H9 (cell line): ENCODE results near the gene CERS6. TPM values are rescaled to one million over a fixed set of nuclear protein-coding genes. Genes with fewer than 3 reads are reported as not detected.

Source experiments
- DNase-seq: peaks from one replicate; pipeline ENCODE4 v3.0.0-alpha.2; 2017
- H2AFZ ChIP-seq: one replicate; pipeline ENCODE4 v1.6.1; 2013; ENCODE audit warnings: mild to moderate bottlenecking, low read length, control low read depth, moderate library complexity
- H2AK5ac ChIP-seq: 2 replicates; pipeline ENCODE4 v1.6.1; 2013; ENCODE audit warnings: low read length, control low read depth, mixed read lengths; ENCODE audit not compliant: insufficient read length
- H2BK120ac ChIP-seq: one replicate; pipeline ENCODE4 v1.6.1; 2013; ENCODE audit warnings: low read depth, mild to moderate bottlenecking, low read length, control low read depth, inconsistent platforms; ENCODE audit not compliant: poor library complexity, severe bottlenecking
- H2BK12ac ChIP-seq: 2 replicates; pipeline ENCODE4 v1.6.1; 2013; ENCODE audit warnings: low read length, control low read depth, mixed read lengths, low read depth; ENCODE audit not compliant: insufficient read length
- H2BK15ac ChIP-seq: 2 replicates; pipeline ENCODE4 v1.6.1; 2013; ENCODE audit warnings: low read depth, low read length, control low read depth
- H2BK20ac ChIP-seq: one replicate; pipeline ENCODE4 v1.6.1; 2013; ENCODE audit warnings: low read depth, mild to moderate bottlenecking, low read length, control low read depth, inconsistent platforms; ENCODE audit not compliant: poor library complexity, severe bottlenecking
- H2BK5ac ChIP-seq: 2 replicates; pipeline ENCODE4 v1.6.1; 2013; ENCODE audit warnings: low read length, control low read depth, mixed read lengths; ENCODE audit not compliant: insufficient read length
- H3K14ac ChIP-seq: 2 replicates; pipeline ENCODE4 v1.6.1; 2013; ENCODE audit warnings: low read length, control low read depth; ENCODE audit not compliant: insufficient read depth
- H3K18ac ChIP-seq: 2 replicates; pipeline ENCODE4 v1.6.1; 2013; ENCODE audit warnings: low read depth, mild to moderate bottlenecking, mixed read lengths, low read length, control low read depth; ENCODE audit not compliant: insufficient read length
- H3K23ac ChIP-seq: 2 replicates; pipeline ENCODE4 v1.6.1; 2013; ENCODE audit warnings: low read length, control low read depth, mixed read lengths, low read depth; ENCODE audit not compliant: insufficient read length
- H3K23me2 ChIP-seq: 2 replicates; pipeline ENCODE4 v1.6.1; 2013; ENCODE audit warnings: low read depth, mild to moderate bottlenecking, mixed read lengths, low read length, control low read depth; ENCODE audit not compliant: insufficient read length, poor library complexity, severe bottlenecking
- H3K27ac ChIP-seq: 2 replicates; pipeline ENCODE4 v1.5.1; 2013; ENCODE audit warnings: low read length, control low read depth, mixed read lengths, low read depth; ENCODE audit not compliant: insufficient read length
- H3K27me3 ChIP-seq: 2 replicates; pipeline ENCODE4 v1.6.1; 2013; ENCODE audit warnings: low read length, control low read depth, inconsistent platforms; ENCODE audit not compliant: insufficient read depth
- H3K4ac ChIP-seq: 2 replicates; pipeline ENCODE4 v1.6.1; 2013; ENCODE audit warnings: low read depth, mild to moderate bottlenecking, control low read depth, inconsistent platforms, low read length, moderate library complexity
- H3K4me1 ChIP-seq: 2 replicates; pipeline ENCODE4 v1.6.1; 2013; ENCODE audit warnings: low read length, control low read depth, inconsistent platforms; ENCODE audit not compliant: insufficient read depth
- H3K4me2 ChIP-seq: 2 replicates; pipeline ENCODE4 v1.6.1; 2013; ENCODE audit warnings: low read length, control low read depth, mixed read lengths; ENCODE audit not compliant: insufficient read length, insufficient read depth
- H3K56ac ChIP-seq: 2 replicates; pipeline ENCODE4 v1.6.1; 2013; ENCODE audit warnings: low read depth, mild to moderate bottlenecking, mixed read lengths, low read length, control low read depth; ENCODE audit not compliant: insufficient read length
- H3K79me1 ChIP-seq: 2 replicates; pipeline ENCODE4 v1.6.1; 2013; ENCODE audit warnings: low read depth, mild to moderate bottlenecking, moderate library complexity, low read length, control low read depth, inconsistent platforms; ENCODE audit not compliant: insufficient read depth, poor library complexity, severe bottlenecking
- H3K79me2 ChIP-seq: 2 replicates; pipeline ENCODE4 v1.6.1; 2013; ENCODE audit warnings: low read length, control low read depth, inconsistent platforms; ENCODE audit not compliant: insufficient read depth
- H3K9ac ChIP-seq: 2 replicates; pipeline ENCODE4 v1.6.1; 2013; ENCODE audit warnings: low read length, control low read depth, mixed read lengths; ENCODE audit not compliant: insufficient read length; ENCODE audit errors: extremely low read depth
- H3K9me3 ChIP-seq: one replicate; pipeline ENCODE4 v1.6.1; 2013; ENCODE audit warnings: low read depth, low read length, inconsistent platforms; ENCODE audit not compliant: control insufficient read depth
- H3T11ph ChIP-seq: one replicate; pipeline ENCODE4 v1.6.1; 2013; ENCODE audit warnings: mild to moderate bottlenecking, low read length, control low read depth, inconsistent platforms
- H4K20me1 ChIP-seq: one replicate; pipeline ENCODE4 v1.6.1; 2013; ENCODE audit not compliant: control insufficient read depth, insufficient read length, insufficient read depth
- H4K5ac ChIP-seq: 2 replicates; pipeline ENCODE4 v1.6.1; 2013; ENCODE audit warnings: low read depth, mild to moderate bottlenecking, mixed read lengths, low read length, control low read depth; ENCODE audit not compliant: insufficient read length
- H4K8ac ChIP-seq: replicated peaks from 2 replicates; pipeline ENCODE4 v1.6.1; 2013; ENCODE audit warnings: low read length, control low read depth, mixed read lengths, low read depth; ENCODE audit not compliant: insufficient read length
- H4K91ac ChIP-seq: 2 replicates; pipeline ENCODE4 v1.6.1; 2013; ENCODE audit warnings: low read depth, mild to moderate bottlenecking, moderate library complexity, mixed read lengths, low read length, control low read depth; ENCODE audit not compliant: insufficient read length
- H3K27ac Mint-ChIP-seq, 3 experiments: 2 replicates in 2 of 3; 3 replicates in 1 of 3; pipeline ENCODE4 v1.8.0; 2020 to 2021; ENCODE audit warnings: mixed read lengths in 3 of 3, mild to moderate bottlenecking in 1 of 3, moderate library complexity in 1 of 3
- H3K27me3 Mint-ChIP-seq: 2 replicates; pipeline ENCODE4 v1.8.0; 2021; ENCODE audit warnings: low read depth, mild to moderate bottlenecking, moderate library complexity, mixed read lengths
- H3K36me3 Mint-ChIP-seq, 3 experiments: 2 replicates in 2 of 3; 3 replicates in 1 of 3; pipeline ENCODE4 v1.8.0; 2020 to 2021; ENCODE audit warnings: low read depth in 3 of 3, mixed read lengths in 3 of 3; ENCODE audit not compliant: insufficient read depth in 1 of 3
- H3K4me1 Mint-ChIP-seq, 2 experiments: 2 replicates each; pipeline ENCODE4 v1.8.0; 2020; ENCODE audit warnings: mixed read lengths in 2 of 2
- H3K4me3 Mint-ChIP-seq, 2 experiments: 2 replicates in 1 of 2; 3 replicates in 1 of 2; pipeline ENCODE4 v1.8.0; 2020 to 2021; ENCODE audit warnings: mild to moderate bottlenecking in 2 of 2, mixed read lengths in 2 of 2, moderate library complexity in 1 of 2
- H3K9me3 Mint-ChIP-seq, 2 experiments: 2 replicates in 1 of 2; 3 replicates in 1 of 2; pipeline ENCODE4 v1.8.0; 2020; ENCODE audit warnings: mild to moderate bottlenecking in 2 of 2, mixed read lengths in 2 of 2, moderate library complexity in 1 of 2
- WGBS: extraction: QIAGEN DNeasy Blood & Tissue Kit; methylation state at CpG from one replicate; pipeline ENCODE4 v1.1.7; 2013; ENCODE audit warnings: missing lambda C conversion rate, low lambda C conversion rate, mixed read lengths; ENCODE audit not compliant: insufficient read length; ENCODE audit errors: extremely low coverage; 5-methylcytosine and 5-hydroxymethylcytosine counted together
- total RNA-seq: library from RNA; stranded (reverse); gene quantifications from 2 replicates; pipeline ENCODE4 v1.2.1, GENCODE V29; 2021
- TF ChIP-seq, protein P1 (sequence below): fragments of 200-600 bp; sonication (generic); conservative IDR thresholded peaks from 3 replicates; pipeline ENCODE4 v1.8.0; 2021; ENCODE audit warnings: antibody characterized with exemption, mild to moderate bottlenecking

Gene CERS6
- total RNA-seq, 1 experiment from 2014 or later, result 17.7 TPM

DNA sequence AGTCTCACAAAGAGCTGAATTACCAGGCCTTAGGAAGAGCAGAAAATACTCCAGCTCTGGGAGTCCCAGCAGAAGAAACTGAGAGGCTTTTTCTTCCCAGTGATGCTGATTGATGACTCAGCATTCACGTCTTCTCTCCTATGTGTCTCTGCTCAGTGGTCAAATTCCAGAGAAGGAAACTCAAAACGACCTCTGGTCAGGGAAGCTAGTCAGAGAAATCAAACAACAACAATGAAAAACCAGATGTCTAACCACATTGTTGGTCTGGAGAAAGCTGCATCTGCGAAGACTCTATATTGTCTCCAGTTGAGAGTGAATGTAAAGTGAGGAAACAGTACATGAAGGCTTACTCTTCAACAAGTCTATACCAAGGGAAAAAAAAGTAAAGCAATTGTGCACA, 28.6 kb upstream of the CERS6 start:
- Histone ChIP-seq H2BK120ac (no peak overlapping the region), H3K4ac (no peak overlapping the region), H2BK12ac (no peak overlapping the region), H3K4me2 (no peak overlapping the region), H3K9me3 (no peaks in the 10 kb centered on the region), H2BK15ac (no peak overlapping the region), H3K18ac (no peak overlapping the region), H3K79me2 (no peaks in the 10 kb centered on the region), H2BK5ac (no peak overlapping the region), H2BK20ac (no peak overlapping the region), H3K23me2 (no peaks in the 10 kb centered on the region), H3K27me3 (no peaks in the 10 kb centered on the region), H3K4me1 (peaks cover 7% of the 10 kb centered on the region; the same call in 1 of the 2 replicates), H3K79me1 (no peaks in the 10 kb centered on the region), H3K27ac (no peak overlapping the region), H3K56ac (no peak overlapping the region), H3K23ac (no peak overlapping the region), H4K20me1 (no peaks in the 10 kb centered on the region), H2AFZ (no peak overlapping the region), H4K8ac (no peak overlapping the region), H3T11ph (no peak overlapping the region), H2AK5ac (no peak overlapping the region), H3K9ac (no peak overlapping the region), H4K91ac (no peak overlapping the region), H4K5ac (no peak overlapping the region), H3K14ac (no peak overlapping the region)
- no peaks in the 10 kb centered on the region; a peak in 1 of 7 replicates for H3K36me3 Mint-ChIP-seq
- no peak for DNase-seq
- TF ChIP-seq, protein P1, sequence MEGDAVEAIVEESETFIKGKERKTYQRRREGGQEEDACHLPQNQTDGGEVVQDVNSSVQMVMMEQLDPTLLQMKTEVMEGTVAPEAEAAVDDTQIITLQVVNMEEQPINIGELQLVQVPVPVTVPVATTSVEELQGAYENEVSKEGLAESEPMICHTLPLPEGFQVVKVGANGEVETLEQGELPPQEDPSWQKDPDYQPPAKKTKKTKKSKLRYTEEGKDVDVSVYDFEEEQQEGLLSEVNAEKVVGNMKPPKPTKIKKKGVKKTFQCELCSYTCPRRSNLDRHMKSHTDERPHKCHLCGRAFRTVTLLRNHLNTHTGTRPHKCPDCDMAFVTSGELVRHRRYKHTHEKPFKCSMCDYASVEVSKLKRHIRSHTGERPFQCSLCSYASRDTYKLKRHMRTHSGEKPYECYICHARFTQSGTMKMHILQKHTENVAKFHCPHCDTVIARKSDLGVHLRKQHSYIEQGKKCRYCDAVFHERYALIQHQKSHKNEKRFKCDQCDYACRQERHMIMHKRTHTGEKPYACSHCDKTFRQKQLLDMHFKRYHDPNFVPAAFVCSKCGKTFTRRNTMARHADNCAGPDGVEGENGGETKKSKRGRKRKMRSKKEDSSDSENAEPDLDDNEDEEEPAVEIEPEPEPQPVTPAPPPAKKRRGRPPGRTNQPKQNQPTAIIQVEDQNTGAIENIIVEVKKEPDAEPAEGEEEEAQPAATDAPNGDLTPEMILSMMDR, result no peak
- no CpG with 5 or more reads among the region's 3 CpGs for WGBS
- peaks cover 32 to 33% of the 10 kb centered on the region in 2 experiments for H3K4me1 Mint-ChIP-seq
- no peak overlapping the region for H3K27ac Mint-ChIP-seq
- no peaks in the 10 kb centered on the region for H3K9me3 Mint-ChIP-seq
- no peak overlapping the region for H3K4me3 Mint-ChIP-seq
- no peaks in the 10 kb centered on the region; the same call in 1 of the 2 replicates for H3K27me3 Mint-ChIP-seq
